ENCODE results near the gene SLC35E1.

SLC35E1 gene

GRCh38 chr19:16612636-16613035 is 40.4 kb upstream of the SLC35E1 start:
- Histone ChIP-seq H3F3A (ENCODE audit: control insufficient read depth, insufficient read depth) (peaks cover 3% of the 10 kb centered on the region; the same call in 1 of the 2 replicates), H3K27ac (ENCODE audit: low read depth, low read length) (no peak overlapping the region), H3K27me3 (ENCODE audit: control insufficient read depth, low read length) (no peaks in the 10 kb centered on the region), H3K79me2 (ENCODE audit: control insufficient read depth, low read length) (peaks cover 100% of the 10 kb centered on the region), H3K9me2 (replicated peaks; ENCODE audit: control insufficient read depth, low read length) (no peaks in the 10 kb centered on the region), H3K4me1 (ENCODE audit: control insufficient read depth, low read length) (peaks cover 69% of the 10 kb centered on the region), H3K36me3 (ENCODE audit: control insufficient read depth, low read length) (peaks cover 12% of the 10 kb centered on the region; the same call in 1 of the 2 replicates), H3K9me3 (ENCODE audit: control insufficient read depth, insufficient read depth, low read length) (no peaks in the 10 kb centered on the region), H3K4me3 (ENCODE audit: low read length) (no peak overlapping the region), H4K20me1 (ENCODE audit: control insufficient read depth, insufficient read depth, low read depth, low read length) (peaks cover 51% of the 10 kb centered on the region), H3K4me2 (ENCODE audit: low read length) (no peak overlapping the region)
- TF ChIP-seq EZH2phosphoT487 (IDR thresholded peaks at IDR 0.05; ENCODE audit: borderline replicate concordance, low read length): no peak
- TF ChIP-seq CTCF (IDR thresholded peaks at IDR 0.05; ENCODE audit: low read depth, low read length, poor library complexity, severe bottlenecking): no peak

- Histone ChIP-seq H3K27me3 (ENCODE audit: control insufficient read depth, low read length) (no peaks in the 10 kb centered on the region), H3K4me1 (ENCODE audit: control insufficient read depth, low read length) (peaks cover 62% of the 10 kb centered on the region), H3K27ac (ENCODE audit: low read depth, low read length) (no peak overlapping the region), H4K20me1 (ENCODE audit: control insufficient read depth, insufficient read depth, low read depth, low read length) (peaks cover 41% of the 10 kb centered on the region), H3F3A (ENCODE audit: control insufficient read depth, insufficient read depth) (peaks cover 3% of the 10 kb centered on the region; the same call in 1 of the 2 replicates), H3K79me2 (ENCODE audit: control insufficient read depth, low read length) (peaks cover 99% of the 10 kb centered on the region), H3K9me3 (ENCODE audit: control insufficient read depth, insufficient read depth, low read length) (no peaks in the 10 kb centered on the region), H3K4me2 (ENCODE audit: low read length) (no peak overlapping the region), H3K36me3 (ENCODE audit: control insufficient read depth, low read length) (peaks cover 14% of the 10 kb centered on the region; the same call in 1 of the 2 replicates), H3K4me3 (ENCODE audit: low read length) (no peak overlapping the region), H3K9me2 (replicated peaks; ENCODE audit: control insufficient read depth, low read length) (no peaks in the 10 kb centered on the region)
- no peak for TF ChIP-seq EZH2phosphoT487 (IDR thresholded peaks at IDR 0.05; ENCODE audit: borderline replicate concordance, low read length)
- TF ChIP-seq CTCF (IDR thresholded peaks at IDR 0.05; ENCODE audit: low read depth, low read length, poor library complexity, severe bottlenecking): no peak
Observed at GRCh38 chr19:16611121-16611520, 38.9 kb upstream of the SLC35E1 start.

- Histone ChIP-seq H3K4me1 (ENCODE audit: control insufficient read depth, low read length) (peaks cover 62% of the 10 kb centered on the region), H3K4me3 (ENCODE audit: low read length) (no peak overlapping the region), H4K20me1 (ENCODE audit: control insufficient read depth, insufficient read depth, low read depth, low read length) (peaks cover 44% of the 10 kb centered on the region), H3F3A (ENCODE audit: control insufficient read depth, insufficient read depth) (peaks cover 6% of the 10 kb centered on the region; the same call in 1 of the 2 replicates), H3K79me2 (ENCODE audit: control insufficient read depth, low read length) (peaks cover 99% of the 10 kb centered on the region), H3K9me2 (replicated peaks; ENCODE audit: control insufficient read depth, low read length) (no peaks in the 10 kb centered on the region), H3K4me2 (ENCODE audit: low read length) (no peak overlapping the region), H3K27ac (ENCODE audit: low read depth, low read length) (no peak overlapping the region), H3K36me3 (ENCODE audit: control insufficient read depth, low read length) (peaks cover 28% of the 10 kb centered on the region), H3K27me3 (ENCODE audit: control insufficient read depth, low read length) (no peaks in the 10 kb centered on the region), H3K9me3 (ENCODE audit: control insufficient read depth, insufficient read depth, low read length) (no peaks in the 10 kb centered on the region)
- TF ChIP-seq CTCF (IDR thresholded peaks at IDR 0.05; ENCODE audit: low read depth, low read length, poor library complexity, severe bottlenecking) (no peak), EZH2phosphoT487 (IDR thresholded peaks at IDR 0.05; ENCODE audit: borderline replicate concordance, low read length) (no peak)
Observed at GRCh38 chr19:16609511-16610200, 37.4 kb upstream of the SLC35E1 start.
